GM18526 (cell line): ENCODE measurements around the gene CLSTN1.
A peak's percentile ranks its signal among the peaks of the same experiment; 100 is the strongest.

Experiments used
- POLR2A ChIP-seq: IDR thresholded peaks from 3 replicates; pipeline ENCODE4 v1.6.1; 2011; ENCODE audit not compliant: insufficient read length; ENCODE audit errors: extremely low read depth

The CLSTN1 gene

DNA sequence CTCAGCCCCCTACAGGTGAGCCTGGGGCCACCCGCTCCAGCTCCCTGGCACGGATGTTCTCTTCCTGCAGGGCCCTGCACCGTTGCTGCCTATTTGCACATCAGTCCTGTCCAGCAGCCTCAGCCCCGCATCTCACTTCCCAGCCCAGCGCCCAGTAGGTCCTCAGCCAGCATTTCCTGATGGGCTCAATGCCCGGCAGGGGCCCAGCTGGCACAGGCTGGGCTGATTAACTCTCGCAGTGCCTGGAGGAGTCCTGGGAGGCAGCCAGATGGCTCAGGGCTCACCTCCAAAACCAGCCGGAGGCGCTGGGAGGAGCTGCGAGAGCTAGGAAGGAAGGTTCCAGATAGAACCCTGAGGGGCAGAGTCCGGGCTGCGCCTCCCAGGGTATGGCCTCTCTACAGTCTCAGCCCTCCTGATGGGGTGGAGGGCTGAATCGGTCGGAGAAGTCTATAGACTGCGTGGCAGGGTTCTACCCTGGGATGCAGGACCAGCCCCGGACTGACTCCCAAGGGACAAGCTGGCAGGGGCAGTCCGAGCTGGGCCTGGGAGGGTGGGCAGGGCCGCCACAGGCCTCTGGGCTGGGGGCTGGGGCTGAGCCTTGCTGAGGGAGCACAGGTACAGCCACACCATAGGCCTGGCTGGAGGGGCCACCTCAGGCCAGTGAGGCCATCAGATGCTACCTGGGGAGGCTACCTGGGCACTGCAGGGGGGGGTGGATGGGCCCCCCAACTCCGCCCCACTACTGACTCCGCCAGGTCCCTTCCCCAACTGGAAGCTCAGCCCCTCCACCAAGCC is 19.2 kb upstream of the CLSTN1 start:
- no peak for TF ChIP-seq POLR2A

DNA sequence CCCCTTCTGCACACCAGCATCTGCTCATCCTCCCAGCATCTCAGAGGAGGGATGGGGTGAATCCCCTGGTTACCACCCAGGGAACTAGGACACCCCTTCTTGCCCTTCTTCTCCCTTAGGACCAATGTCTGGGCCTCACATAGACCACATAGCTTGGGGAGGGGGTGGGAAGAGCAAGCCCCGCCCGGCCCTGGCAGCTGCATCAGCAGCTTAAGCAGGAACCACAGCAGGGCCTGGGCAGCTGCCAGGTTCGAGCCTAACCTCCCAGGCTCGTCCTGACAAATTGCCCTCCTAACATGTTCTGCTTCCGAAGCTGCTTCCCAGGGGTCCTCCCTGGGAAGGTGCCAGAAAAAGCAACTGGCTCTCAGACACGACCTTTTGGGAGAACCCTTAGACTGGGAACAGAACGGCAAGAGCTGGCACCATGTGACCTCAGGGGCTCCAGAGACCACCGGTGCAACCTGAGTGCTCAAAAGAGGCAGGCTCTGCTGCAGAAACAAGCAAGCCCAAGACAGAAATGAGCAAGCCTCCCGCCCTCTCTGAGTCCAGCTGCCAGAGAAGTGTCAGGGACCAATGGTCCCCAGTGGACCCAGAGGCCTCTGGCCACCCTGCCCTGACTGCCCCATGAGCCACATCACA is 18.4 kb upstream of the CLSTN1 start:
- TF ChIP-seq POLR2A, result no peak

DNA sequence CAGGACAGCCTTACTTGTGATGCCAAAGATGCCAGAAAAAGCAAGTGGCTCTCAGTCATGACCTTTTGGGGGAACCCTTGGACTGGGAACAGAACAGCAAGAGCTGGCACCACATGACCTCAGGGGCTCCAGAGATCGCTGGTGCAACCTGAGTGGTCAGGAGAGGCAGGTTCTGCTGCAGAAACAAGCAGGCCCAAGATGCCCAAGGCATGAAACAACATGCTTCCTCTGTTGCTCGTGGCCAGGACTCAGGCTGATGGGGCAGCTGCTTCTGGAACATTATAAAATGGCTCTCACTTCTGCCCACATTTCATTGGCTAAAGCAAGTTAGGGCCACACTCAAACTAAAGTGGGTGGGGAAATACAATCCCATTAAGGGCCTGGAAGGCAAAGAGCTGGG is 17.7 kb upstream of the CLSTN1 start:
- TF ChIP-seq POLR2A, result no peak

DNA sequence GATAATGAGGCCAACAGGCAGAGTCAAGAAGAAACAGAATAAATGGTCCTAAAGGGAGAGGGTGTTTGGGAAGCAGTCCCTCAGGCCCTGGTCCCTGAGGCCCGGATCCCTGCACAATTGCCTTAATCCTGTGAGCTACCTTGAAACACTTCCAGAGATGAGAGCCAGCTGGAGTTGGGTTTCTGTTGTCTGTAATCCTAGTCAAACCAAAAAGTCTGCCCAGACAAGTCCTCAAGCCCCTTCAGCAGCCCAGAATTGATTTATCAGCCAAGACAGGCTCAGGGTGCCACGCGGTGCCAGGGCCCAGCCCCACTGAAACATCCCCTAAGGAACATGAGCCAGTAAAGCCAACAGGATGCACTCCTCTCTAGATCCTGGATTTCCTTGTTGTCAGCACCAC is 16.4 kb upstream of the CLSTN1 start:
- TF ChIP-seq POLR2A, result no peak

DNA sequence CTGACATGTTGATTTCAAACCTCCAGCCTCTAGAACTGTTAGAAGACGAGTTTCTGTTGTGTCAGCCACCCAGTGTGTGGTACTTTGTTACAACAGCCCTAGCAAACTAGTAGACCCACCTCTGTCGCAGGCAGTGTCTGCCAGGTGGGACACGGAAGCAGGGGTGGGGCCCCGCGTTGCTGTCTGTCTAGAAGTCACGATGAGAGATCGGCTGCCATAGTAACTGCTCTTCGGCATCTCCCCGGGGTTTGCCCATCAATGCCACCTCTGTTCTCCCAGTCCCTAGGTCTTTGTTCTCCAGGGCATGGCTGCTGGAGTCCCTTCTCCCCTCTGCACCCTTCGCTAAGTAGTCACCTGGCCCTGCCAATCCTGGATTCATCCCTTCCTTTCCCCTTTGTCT is 15.2 kb upstream of the CLSTN1 start:
- TF ChIP-seq POLR2A, result no peak

DNA sequence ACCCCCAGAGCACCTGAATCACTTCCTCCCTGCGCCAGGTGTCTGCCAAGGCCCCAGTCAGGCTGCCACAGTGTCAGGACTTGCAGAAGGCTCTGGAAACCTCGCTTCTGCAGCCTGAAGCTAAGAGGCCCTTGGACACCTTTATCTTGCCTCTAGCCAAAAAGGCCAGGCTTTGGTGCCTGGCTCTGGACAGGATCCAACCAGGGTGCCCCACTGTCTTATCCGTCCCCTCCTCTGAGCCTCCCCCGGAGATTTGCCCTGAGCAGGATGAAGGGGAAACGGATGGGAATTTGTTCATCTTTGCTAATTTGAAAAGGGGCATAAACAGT is 12.8 kb upstream of the CLSTN1 start:
- no peak for TF ChIP-seq POLR2A

DNA sequence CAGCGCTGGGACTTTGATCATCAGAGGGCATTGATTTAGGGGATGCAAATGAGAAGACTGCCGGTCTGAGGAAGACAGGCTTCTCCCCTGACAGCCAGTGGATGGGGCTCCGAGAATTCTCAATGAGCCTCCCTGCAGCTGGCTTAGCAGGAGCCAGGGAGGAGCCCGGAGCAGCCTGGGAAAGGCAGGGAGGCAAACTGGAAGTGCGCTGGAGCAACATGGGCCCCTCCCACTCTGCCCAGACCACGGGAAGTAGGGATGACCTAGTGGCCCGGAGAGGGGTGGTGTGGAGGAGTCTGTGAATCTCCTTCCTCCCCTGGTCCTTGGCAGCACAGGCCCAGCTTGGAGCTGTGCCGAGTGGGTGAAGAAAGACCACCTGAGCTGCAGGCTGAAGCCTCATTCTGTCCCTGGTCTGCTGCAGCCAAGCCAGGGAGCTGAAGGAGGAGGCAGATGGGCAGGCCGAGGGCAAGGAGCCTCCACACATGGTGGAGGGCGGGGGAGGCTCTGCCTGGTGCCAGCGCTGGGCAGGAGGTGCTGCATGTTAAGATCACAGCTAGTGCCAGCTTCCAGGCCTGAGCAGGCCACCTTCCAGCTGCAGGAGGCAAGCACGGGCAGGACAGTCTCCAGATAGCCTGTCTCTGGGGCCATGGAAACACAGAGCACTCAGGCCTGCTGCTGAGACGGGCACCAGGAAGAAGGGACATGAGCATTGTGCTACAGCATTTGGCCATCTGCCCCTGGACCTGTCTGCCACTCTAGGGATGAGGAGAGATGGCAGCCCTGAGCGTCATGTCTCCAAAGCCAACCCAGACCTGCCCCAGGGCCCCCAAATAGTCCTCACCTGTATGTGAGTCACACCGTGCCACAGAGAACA is 12.2 kb upstream of the CLSTN1 start:
- TF ChIP-seq POLR2A, result no peak

DNA sequence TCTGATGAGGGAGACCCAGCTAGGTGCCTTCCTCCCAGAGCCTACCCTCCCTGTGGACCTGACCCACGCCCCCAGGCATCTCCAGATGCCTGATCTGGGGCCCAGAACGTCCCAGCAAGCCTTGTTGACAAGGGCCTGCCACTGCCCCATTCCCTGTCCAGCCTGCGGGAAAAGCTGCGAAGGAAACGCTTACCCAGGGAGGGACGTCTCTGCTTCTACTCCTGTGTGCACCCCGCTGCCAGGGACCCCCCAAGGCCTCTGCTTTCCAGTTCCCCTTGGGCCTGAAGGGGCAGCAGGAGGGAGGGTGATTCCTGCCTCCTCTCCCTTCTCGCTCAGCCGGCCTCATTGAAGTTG is 11.6 kb upstream of the CLSTN1 start:
- no peak for TF ChIP-seq POLR2A

DNA sequence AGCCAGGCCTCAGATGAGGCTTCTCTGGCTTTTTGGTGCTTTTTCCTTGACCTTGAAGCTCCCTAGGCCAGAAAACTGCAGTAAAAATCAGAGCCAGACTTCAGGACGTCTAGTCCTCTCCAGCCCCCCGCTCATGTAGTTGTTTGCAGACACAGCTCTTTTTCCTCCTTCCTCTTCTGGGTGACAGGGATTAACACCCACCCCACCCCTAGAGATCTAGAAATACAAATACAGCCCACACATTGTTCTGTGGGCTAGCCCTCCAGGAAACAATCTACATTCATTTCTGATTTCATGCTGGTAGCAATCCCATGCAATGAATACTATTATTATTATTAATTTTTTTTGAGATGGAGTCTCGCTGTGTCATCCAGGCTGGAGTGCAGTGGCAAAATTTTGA is 9.9 kb upstream of the CLSTN1 start:
- TF ChIP-seq POLR2A, result no peak

DNA sequence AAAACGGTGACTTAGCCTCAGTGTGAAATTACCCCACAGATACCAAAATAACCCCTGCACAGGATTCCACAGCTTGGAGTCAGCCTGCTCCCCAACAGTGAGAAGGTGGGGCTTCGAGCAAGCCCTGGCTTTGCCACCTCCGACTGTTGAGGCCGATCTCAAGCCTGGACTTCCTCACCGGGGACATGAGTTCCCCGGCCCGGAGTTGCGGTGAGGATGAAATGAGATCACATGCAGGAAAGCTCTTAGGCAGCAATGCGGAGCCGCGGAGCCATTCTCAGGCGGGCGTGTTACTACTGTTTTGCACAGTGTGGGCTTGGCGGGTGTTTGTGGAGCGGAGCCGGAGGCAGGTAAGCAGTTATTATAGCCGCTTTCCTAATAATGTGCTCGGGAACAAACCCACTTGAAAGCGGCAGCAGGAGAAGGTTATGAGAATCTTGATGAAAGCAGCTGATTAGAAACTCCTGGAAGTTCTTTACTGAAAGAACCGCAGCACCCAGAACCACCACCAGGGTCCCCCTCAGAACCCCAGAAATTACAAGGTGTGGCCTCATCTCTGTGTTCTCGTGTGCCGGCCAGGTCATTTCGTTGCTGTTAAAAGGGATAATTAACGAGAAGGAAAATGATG is 3.9 kb upstream of the CLSTN1 start:
- TF ChIP-seq POLR2A, result no peak

DNA sequence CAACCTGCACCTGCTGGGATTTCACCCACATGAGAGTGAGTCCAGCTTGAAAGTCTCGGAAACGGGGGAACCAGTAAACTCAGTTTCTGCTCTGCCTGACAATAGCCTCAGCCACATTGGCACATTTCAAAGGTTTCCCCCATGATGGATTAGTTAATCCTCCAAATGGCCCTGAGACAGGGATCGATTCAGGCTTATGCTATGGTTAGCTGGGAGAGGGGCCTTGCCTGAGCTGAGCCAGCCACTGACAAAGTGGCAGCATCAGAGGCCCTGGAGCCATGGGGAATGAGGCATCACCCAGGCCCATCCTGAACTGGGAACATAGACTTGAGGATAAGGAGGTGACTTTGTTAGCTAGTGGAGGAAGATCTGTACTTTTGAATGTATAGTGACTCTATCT is 2.9 kb upstream of the CLSTN1 start:
- TF ChIP-seq POLR2A, result no peak

DNA sequence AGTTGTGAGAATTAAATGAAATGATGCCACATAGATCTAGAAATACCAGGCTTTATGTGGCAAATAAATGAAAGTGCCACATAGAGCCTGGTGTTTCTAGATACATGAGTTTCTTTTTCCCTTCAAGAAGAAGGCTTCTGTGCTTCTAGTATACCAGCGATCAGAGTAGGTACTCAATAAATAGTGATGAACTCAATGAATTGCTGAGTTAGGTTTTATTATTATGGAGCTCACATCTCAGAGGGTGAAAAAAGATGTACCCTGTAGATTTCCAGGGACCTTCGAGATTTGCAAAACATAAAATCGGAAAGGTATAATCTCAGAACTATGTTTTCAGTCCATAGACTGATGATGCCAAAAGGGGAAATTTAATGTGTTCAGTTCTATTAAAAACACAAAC is 2.3 kb upstream of the CLSTN1 start:
- TF ChIP-seq POLR2A, result no peak

DNA sequence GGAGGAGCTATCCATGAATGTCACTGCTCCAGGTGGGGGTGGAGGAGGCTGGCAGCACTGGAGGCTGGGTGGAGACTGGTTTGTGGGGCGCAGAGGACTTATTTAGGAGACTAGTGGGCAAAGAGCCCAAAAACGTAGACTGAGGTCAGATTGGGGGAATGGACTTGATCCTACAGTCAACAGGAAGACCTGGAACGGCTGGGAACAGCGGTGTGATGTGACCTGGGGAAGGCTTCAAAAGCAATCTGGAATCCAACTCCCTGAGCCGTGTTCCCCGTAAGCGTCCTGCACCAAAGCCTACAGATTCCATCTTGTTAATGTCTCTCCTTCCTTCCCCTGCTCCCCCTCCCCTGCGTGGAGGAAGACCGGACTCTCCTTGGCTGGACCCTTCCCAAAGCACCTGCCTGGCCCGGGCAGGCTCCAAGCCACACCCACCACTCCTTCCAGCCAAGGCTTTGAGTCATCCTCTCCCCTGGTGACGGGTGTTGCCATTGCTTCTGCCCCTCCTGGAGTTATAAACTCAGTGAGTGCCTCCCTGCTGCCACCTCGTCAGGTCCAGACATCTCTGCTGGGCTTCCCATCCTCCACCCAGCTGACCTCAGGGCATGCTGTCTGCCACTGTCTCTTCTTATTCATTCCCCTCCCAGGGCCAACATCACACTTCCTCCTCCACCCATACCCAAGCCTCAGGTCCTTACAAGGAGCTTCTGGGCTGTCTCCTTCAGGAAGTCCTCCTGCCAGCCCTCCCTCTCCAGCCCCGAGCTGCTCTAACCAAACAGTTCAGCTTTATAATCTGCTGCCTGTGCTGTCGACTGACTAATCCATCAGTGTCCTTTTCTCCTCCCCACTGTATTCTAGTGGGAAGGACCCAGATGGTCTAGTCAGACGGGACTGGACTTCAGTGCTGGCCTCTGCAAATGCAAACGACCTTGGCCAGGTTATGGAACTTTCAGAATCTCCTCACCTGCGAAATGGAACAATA is 1.6 kb upstream of the CLSTN1 start:
- no peak for TF ChIP-seq POLR2A

DNA sequence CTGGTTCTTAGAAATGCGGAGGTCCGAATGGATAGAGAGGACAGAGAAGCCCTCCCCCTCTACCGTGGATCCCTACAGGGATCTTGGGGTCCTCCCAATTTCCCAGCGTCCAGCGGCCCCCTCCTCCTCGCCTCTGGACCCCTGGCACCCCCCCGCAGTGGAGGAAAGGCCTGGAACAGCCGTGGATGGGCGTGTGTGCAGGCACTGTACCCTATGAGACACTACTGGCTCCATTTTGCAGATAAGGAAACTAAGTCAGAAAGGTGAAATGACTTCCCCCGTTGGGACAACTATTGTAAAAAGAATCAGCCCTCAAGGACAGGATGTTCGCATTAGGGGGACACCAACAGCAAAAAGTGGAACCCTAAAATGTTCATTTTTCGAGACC is 931 bp upstream of the CLSTN1 start:
- TF ChIP-seq POLR2A, result no peak

DNA sequence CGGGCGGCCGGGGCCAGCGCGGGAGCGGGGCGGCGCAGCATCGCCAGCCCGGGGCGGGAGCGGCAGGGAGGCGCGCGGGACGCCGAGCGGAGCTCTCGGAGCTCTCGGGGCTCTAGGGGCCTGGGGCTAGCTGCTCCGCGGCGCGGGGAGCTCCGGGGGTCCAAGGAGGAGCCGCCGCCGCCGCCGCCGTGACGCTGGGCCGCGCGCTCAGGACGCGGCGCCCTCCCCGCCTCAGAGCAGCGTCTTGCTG is 147 bp downstream of the CLSTN1 start:
- TF ChIP-seq POLR2A, result peak; percentile 67
